IMR-90 (cell line): ENCODE results near the gene ZSWIM9. TPM values are rescaled to one million over a fixed set of nuclear protein-coding genes. Genes with fewer than 3 reads are reported as not detected.

Experiments
- ATAC-seq: fragments of 200-7000 bp; cut with Tn5 transposase; 2 replicates; pipeline ENCODE4 v1.9.1; 2020; ENCODE audit warnings: low read depth, mild to moderate bottlenecking, moderate library complexity
- BruUV-seq: library from RNA; stranded (reverse); fragments of 400-500 nt; replicated peaks from 2 replicates; lab custom pipeline; 2021; lab: Mats Ljungman, UMichigan
- CTCF ChIA-PET: fragments of 300-600 bp; formaldehyde crosslinking; extraction: SDS; loops from one replicate; lab custom pipeline; 2021; ENCODE audit warnings: antibody characterized with exemption; lab: Yijun Ruan, JAX
- POLR2A ChIA-PET: fragments of 300-600 bp; sonication (Branson Sonifier 250); formaldehyde crosslinking; loops from one replicate; lab custom pipeline; 2022; ENCODE audit warnings: antibody characterized with exemption; ENCODE audit not compliant: unreplicated experiment; lab: Charles Lee
- DNase-seq: peaks from one replicate; pipeline ENCODE4 v3.0.0; 2013
- H2AFZ ChIP-seq: replicated peaks from 2 replicates; pipeline ENCODE3; 2013; ENCODE audit warnings: low read length, mild to moderate bottlenecking; ENCODE audit not compliant: poor library complexity
- H2AK5ac ChIP-seq: 2 replicates; pipeline ENCODE4 v1.6.1; 2013; ENCODE audit warnings: low read depth, low read length, inconsistent platforms
- H2AK9ac ChIP-seq: replicated peaks from 2 replicates; pipeline ENCODE3; 2013; ENCODE audit warnings: mild to moderate bottlenecking, low read depth, low read length, moderate library complexity; ENCODE audit not compliant: poor library complexity
- H2BK120ac ChIP-seq: 2 replicates; pipeline ENCODE4 v1.6.1; 2013; ENCODE audit warnings: low read depth, low read length, inconsistent platforms
- H2BK15ac ChIP-seq: 3 replicates; pipeline ENCODE4 v1.6.1; 2013; ENCODE audit warnings: low read depth, low read length, inconsistent platforms
- H2BK20ac ChIP-seq: 2 replicates; pipeline ENCODE4 v1.6.1; 2013; ENCODE audit warnings: low read depth, mild to moderate bottlenecking, inconsistent platforms, low read length, moderate library complexity
- H2BK5ac ChIP-seq: 2 replicates; pipeline ENCODE4 v1.6.1; 2013; ENCODE audit warnings: mild to moderate bottlenecking, low read depth, low read length, inconsistent platforms; ENCODE audit not compliant: poor library complexity, severe bottlenecking
- H3K14ac ChIP-seq: replicated peaks from 2 replicates; pipeline ENCODE4 v1.6.1; 2013; ENCODE audit warnings: low read depth, low read length, inconsistent platforms
- H3K18ac ChIP-seq: 2 replicates; pipeline ENCODE4 v1.6.1; 2013; ENCODE audit warnings: low read depth, low read length, control low read depth
- H3K23ac ChIP-seq: 2 replicates; pipeline ENCODE4 v1.6.1; 2013; ENCODE audit warnings: low read depth, low read length, inconsistent platforms
- H3K27ac ChIP-seq: 2 replicates; pipeline ENCODE4 v1.5.1; 2013; ENCODE audit warnings: mild to moderate bottlenecking, control low read depth, low read length; ENCODE audit not compliant: insufficient read depth
- H3K27me3 ChIP-seq: 2 replicates; pipeline ENCODE4 v1.6.1; 2013; ENCODE audit warnings: low read length; ENCODE audit not compliant: control insufficient read depth, insufficient read depth
- H3K36me3 ChIP-seq: 2 replicates; pipeline ENCODE4 v1.6.1; 2013; ENCODE audit warnings: low read length, mixed read lengths; ENCODE audit not compliant: control insufficient read depth, insufficient read depth
- H3K4ac ChIP-seq: 2 replicates; pipeline ENCODE4 v1.6.1; 2013; ENCODE audit warnings: low read depth, low read length, inconsistent platforms
- H3K4me1 ChIP-seq: 2 replicates; pipeline ENCODE4 v1.6.1; 2013; ENCODE audit warnings: low read length, mixed read lengths; ENCODE audit not compliant: control insufficient read depth, insufficient read depth
- H3K4me2 ChIP-seq: 2 replicates; pipeline ENCODE4 v1.6.1; 2013; ENCODE audit warnings: low read depth, mild to moderate bottlenecking, control low read depth, low read length, moderate library complexity
- H3K4me3 ChIP-seq: 2 replicates; pipeline ENCODE4 v1.5.1; 2013; ENCODE audit warnings: low read depth, mild to moderate bottlenecking, control low read depth, low read length, moderate library complexity; ENCODE audit not compliant: insufficient read depth
- H3K56ac ChIP-seq: 2 replicates; pipeline ENCODE4 v1.6.1; 2013; ENCODE audit warnings: low read length, inconsistent platforms; ENCODE audit not compliant: insufficient read depth; ENCODE audit errors: extremely low read depth
- H3K79me1 ChIP-seq, 2 experiments: 2 replicates each; pipeline ENCODE4 v1.6.1; 2013; ENCODE audit warnings: low read length in 2 of 2, inconsistent platforms in 1 of 2, low read depth in 1 of 2
- H3K9ac ChIP-seq: 2 replicates; pipeline ENCODE4 v1.6.1; 2013; ENCODE audit warnings: low read depth, low read length, control low read depth
- H3K9me1 ChIP-seq: 2 replicates; pipeline ENCODE4 v1.6.1; 2013; ENCODE audit warnings: low read length, inconsistent platforms; ENCODE audit not compliant: insufficient read depth
- H3K9me3 ChIP-seq: 2 replicates; pipeline ENCODE4 v1.6.1; 2013; ENCODE audit warnings: low read length; ENCODE audit not compliant: control insufficient read depth, insufficient read depth
- H4K20me1 ChIP-seq: 2 replicates; pipeline ENCODE4 v1.6.1; 2013; ENCODE audit warnings: low read length, inconsistent platforms; ENCODE audit not compliant: insufficient read depth
- H4K5ac ChIP-seq: 2 replicates; pipeline ENCODE4 v1.6.1; 2013; ENCODE audit warnings: mild to moderate bottlenecking, low read depth, low read length, control low read depth
- H4K8ac ChIP-seq, 2 experiments: 2 replicates each; pipeline ENCODE4 v1.6.1; 2013; ENCODE audit warnings: low read depth in 2 of 2, low read length in 2 of 2, control low read depth in 1 of 2, inconsistent platforms in 1 of 2
- H4K91ac ChIP-seq: 2 replicates; pipeline ENCODE4 v1.6.1; 2013; ENCODE audit warnings: low read depth, low read length, inconsistent platforms; ENCODE audit not compliant: insufficient read depth
- FOS ChIP-seq: fragments of 150-350 bp; IDR thresholded peaks from 2 replicates; pipeline ENCODE4 v1.6.1; 2016; ENCODE audit warnings: low read depth, low read length
- WGBS, 2 experiments: methylation state at CpG; one replicate each; pipeline versions ENCODE4 v1.1.5 to v1.1.7; 2013; ENCODE audit warnings: missing lambda C conversion rate in 2 of 2; ENCODE audit not compliant: insufficient read length in 1 of 2; ENCODE audit errors: extremely low coverage in 2 of 2; 5-methylcytosine and 5-hydroxymethylcytosine counted together
- dilution Hi-C: fragments of 300-500 bp; cut with HindIII; formaldehyde crosslinking; loops from one replicate; pipeline ENCODE4 v1.14.3; 2018; ENCODE audit warnings: low sequenced_read_pairs; ENCODE audit not compliant: unreplicated experiment
- in situ Hi-C: fragments of 300-500 bp; cut with MboI; formaldehyde crosslinking; loops from 3 replicates; pipeline ENCODE4 v1.14.3; 2019; ENCODE audit warnings: low sequenced_read_pairs, inconsistent platforms, mixed read lengths
- intact Hi-C: fragments of 100-400 bp; cut with micrococcal nuclease; formaldehyde crosslinking; loops from 2 replicates; pipeline ENCODE4 v1.10.0; 2022
- polyA plus RNA-seq, 3 experiments: library from polyadenylated mRNA; depleted of rRNA; stranded (reverse); fragments of >200 nt; gene quantifications; 2 replicates each; pipeline ENCODE4 v1.2.3, GENCODE V29; 2012; ENCODE audit warnings: low replicate concordance in 1 of 3
- total RNA-seq: library from RNA; depleted of rRNA; stranded (reverse); fragments of >200 nt; gene quantifications from 2 replicates; pipeline ENCODE4 v1.2.3, GENCODE V29; 2012

ZSWIM9 gene
- total and polyA plus RNA-seq, 2 of the 4 experiments (the other 2 are of a cell fraction) = 0.54 to 2.2 TPM

GRCh38 chr19:48175578-48175977, 5.1 kb downstream of the ZSWIM9 start:
- Histone ChIP-seq H4K8ac (no peak overlapping the region), H3K23ac (no peak overlapping the region), H2BK5ac (no peak overlapping the region), H3K79me1 (peaks cover 14 to 35% of the 10 kb centered on the region in 2 experiments), H2AK9ac (no peak overlapping the region), H3K27ac (no peak overlapping the region), H4K5ac (no peak overlapping the region), H2BK20ac (no peak overlapping the region), H3K18ac (no peak overlapping the region), H3K9me3 (no peaks in the 10 kb centered on the region), H3K4ac (no peak overlapping the region), H4K20me1 (no peaks in the 10 kb centered on the region), H3K9ac (no peak overlapping the region), H3K4me2 (no peak overlapping the region), H4K91ac (no peak overlapping the region), H3K14ac (no peak overlapping the region), H2AK5ac (no peak overlapping the region), H3K4me3 (no peak overlapping the region), H3K9me1 (no peaks in the 10 kb centered on the region; the same call in 1 of the 2 replicates), H2BK15ac (no peak overlapping the region), H3K36me3 (peaks cover 19% of the 10 kb centered on the region), H2BK120ac (no peak overlapping the region), H2AFZ (no peak overlapping the region), H3K56ac (no peak overlapping the region), H3K4me1 (peaks cover 2% of the 10 kb centered on the region), H3K27me3 (no peaks in the 10 kb centered on the region)
- in situ Hi-C loops = no loop called here
- CTCF ChIA-PET = no interaction called here
- no peak for DNase-seq
- BruUV-seq = no TSS peak
- TF ChIP-seq FOS = no peak
- dilution Hi-C loops = no loop called here
- WGBS, 2 experiments = no CpG with 5 or more reads among the region's 10 CpGs
- POLR2A ChIA-PET = no interaction called here
- ATAC-seq = no peak
- intact Hi-C loops = no loop called here
